Activated T-cell treated with anti-CD3 and anti-CD28 coated beads for 48 hours (primary cell): Measurements from ENCODE around the gene LYPD6B.

Source experiments
- DNase-seq: peaks from one replicate; pipeline ENCODE4 v3.0.0-alpha.2; 2020; ENCODE audit warnings: low read depth

Gene LYPD6B, protein sequence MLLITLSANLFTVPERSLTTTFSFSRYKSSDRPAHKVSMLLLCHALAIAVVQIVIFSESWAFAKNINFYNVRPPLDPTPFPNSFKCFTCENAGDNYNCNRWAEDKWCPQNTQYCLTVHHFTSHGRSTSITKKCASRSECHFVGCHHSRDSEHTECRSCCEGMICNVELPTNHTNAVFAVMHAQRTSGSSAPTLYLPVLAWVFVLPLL

DNA sequence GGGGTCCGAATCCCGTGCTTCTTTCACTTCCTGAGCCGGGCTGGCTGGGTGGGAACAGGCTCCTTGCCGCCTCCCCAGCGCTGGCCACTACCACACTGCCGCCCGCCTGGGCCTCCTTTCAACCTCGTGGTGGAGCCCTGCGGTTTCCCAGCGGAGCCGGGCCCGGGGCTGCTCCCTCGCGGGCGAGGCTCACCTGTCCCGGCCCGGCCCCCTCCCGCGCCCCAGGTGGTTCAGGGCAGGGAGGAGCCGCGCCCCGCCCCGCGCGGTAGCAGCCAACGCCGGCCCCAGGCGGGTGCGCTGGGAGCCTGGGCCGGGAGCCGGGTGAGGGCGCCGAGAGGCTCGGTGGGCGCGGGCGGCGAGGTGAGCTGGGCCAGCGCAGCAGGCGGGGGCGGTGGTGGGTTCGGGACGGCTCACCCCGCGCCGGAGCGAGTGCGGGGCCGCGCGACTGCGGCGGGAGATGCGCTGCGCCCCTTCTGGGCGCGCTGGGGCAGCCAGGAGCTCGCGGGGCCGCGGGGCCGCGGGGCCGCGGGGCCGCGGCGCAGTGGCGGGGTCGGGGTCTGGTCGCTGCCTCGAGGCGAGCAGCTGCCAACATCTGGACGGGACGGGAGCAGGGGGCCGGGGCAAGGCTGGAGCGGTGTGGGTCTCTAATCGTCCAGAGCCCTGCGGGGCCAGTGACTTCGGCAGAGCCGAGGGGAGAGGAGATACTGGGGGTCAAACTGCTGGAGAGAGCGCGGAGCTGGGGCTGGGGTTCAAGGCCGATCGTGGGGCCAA, at the start of gene LYPD6B:
LYPD6B (plus strand) TSS at position 258 of the 771 bp plus-strand sequence. CDS start 92,250 bp downstream, outside the sequence.
- DNase-seq: no peak

DNA sequence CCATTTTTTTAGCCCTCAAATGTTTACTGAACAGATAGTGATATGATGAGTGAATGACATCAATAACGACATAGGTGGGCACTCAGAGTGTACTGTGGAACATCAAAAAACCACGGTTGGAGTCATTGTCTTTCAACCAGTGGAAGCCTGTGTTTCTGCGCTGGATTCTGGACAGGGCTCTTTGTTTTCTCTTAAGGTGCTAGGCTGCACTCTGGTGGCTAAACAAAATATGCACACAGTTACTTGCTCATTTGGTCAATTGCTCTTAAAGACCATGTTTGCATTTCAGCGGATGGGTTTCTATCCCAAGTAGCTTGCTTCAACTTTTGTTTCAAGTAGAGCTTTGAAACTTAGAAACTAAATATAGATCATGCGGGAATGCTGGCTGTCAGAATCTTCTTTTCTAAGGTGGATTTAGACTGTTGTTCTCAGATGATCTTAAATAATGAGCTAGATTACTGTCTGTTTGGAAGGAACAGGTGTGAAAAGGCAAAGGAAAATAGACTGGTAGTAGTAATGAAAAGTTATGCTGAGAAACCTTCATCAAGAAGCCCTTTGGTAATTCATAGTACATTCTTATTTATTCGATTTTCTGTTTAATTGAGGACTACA, 48.5 kb upstream of the LYPD6B start:
- peak; percentile 5 for DNase-seq

DNA sequence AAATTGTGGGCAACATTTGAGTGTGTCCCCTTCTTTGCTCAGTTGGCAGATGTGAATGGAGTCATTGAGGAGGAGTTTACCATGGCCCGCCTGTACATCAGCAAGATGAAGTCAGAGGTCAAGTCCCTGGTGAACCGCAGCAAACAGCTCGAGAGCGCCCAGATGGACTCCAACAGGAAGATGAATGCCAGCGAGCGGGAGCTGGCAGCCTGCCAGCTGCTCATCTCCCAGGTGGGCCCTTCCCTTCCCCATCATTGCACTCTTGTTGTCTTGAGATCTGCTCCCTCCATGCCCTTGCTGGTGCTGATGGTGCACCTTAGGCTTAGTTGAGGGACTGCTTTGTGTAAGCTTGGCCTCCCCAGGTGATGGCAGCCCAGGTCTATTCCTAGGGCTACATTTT, 47.5 kb upstream of the LYPD6B start:
- no peak for DNase-seq

DNA sequence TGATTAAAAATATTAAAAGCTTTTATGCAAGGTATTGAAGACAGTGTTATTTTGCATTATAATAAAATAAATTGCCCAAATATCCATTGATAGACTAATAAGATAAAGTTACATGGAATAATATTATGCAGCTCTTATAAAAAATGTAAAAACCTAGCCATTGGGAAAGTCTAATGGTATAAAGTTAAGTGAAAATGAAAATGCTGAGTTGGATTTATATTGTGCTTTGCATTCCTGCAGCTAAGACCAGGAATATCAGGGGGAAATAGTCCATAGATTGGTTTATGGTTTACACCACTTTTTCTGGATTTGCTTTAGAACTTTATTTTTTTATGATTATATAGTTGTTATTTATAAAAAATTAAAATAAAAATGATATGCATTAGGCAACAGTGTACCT, 46.1 kb upstream of the LYPD6B start:
- DNase-seq: no peak

DNA sequence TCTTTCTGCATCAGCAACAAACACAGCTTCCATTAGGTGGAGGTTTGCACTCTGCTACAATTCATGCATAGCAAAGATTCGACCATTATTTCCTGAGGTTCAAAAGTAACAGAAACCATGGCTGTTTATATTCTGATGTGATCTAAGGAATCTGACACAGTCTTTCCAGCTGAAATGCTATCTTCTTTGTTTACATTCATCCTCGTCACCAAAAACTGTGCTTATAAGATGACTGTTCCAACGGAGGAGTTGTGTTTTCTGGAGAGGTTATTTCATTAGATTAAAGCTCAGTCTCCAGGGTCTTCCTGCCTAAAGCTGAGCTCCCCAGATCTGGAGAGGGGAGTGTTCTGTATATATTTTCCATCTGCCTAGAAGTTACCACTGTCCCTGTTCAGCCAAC, 45.1 kb upstream of the LYPD6B start:
- DNase-seq: no peak

DNA sequence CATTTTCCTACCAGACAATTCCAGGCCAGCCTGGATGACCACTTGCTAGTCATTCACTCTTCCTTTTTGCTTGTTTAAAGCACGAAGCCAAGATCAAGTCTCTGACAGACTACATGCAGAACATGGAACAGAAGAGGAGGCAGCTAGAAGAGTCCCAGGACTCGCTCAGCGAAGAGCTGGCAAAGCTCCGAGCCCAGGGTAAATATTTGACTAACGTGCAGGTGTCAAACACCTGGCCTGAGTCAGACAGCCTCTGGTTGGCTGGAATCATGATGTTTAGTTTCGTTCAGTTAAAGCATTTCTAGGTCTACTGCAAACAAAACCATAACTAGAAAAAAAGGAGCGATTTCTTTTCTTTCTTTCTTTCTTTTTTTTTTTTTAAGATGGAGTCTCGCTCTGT, 44.2 kb upstream of the LYPD6B start:
- DNase-seq: no peak

DNA sequence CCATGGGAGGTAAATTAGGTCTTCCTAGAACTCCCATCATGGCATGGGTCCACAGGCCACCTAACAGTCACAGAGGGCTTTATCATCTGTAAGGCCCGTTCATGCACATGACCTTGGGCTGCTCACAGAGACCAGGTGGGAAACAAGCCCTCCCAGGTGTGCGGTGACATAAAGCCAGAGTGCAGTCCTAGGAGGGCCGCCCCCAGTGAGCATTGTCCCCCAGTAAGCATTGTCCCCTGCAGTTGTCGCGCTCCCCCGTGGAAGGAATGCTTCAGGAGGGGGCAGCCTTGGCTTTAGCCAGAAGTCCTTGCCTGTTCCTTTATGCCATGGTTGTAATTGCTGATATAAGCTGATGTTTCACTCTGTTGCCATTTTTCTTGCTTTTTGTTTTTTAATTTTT, 41.7 kb upstream of the LYPD6B start:
- DNase-seq: no peak

DNA sequence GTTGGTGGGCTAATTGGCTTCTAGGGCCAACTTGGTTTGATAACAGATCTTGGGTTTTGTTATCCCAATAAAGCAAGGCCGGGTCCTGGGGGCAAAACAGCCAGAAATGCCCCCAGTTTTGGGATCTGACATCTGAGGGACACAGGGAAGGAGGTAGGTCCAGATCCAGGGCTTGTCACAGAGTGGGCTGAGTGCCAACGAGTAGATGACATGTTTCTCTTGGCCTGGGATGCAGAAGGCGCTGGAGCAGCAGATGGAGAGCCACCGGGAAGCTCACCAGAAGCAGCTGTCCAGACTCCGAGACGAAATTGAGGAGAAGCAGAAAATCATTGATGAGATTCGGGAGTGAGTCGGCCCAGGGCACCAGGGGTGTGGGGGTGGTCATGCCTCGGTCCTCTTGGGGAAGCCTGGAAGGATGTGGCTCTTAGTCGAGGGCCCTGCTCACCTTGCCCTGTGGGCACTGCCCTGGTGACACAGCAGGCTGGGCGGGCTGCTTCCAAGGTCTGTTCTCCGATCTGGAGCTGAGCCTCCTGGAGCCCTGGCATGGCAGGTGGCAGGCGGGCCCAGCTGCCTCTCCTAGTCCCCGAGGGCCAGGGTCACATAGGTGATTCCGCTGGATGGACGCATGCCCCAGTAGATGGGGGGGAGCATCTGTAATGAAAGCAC, 40.2 kb upstream of the LYPD6B start:
- no peak for DNase-seq

DNA sequence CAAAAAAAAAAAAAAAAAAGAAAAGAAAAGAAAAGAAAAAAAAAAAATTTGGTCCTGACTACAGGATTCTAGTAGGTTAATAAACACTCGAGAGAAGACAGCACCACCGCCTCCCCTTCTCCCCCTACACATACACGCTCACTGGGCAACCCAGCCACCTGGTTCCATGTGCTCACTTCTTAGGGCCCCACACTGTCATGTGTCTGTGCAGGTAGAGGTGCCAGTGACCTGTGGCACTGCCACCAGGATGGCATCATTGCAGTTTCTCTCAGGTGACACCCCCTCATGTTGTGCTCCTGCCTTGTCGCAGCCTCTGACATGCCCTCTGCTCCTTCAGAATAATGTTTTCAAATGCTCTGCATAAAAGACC, 39.7 kb upstream of the LYPD6B start:
- DNase-seq: no peak

DNA sequence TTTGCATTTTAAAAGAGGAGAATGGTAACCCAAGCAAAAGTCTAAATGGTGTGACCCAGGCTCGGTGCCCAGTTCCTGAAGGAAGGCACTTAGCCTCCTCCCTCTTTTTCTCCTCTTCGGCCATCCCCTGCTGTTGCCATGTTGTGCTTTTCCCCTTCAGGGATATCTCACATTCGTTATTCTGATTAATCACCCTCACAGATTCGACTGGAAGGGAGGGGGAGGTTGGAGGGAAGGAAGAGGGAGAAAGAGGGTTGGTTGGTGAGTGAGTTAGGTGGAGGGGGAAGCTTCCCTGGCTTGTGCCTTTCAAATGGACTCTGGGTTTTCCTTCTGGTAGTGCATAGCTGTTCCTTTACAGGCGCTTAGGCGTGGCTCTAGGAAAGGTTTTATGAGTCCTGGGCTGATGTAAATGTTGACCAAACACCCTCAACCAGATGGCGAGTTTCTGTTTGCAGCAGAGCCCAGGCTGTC, 39.0 kb upstream of the LYPD6B start:
- DNase-seq: no peak

DNA sequence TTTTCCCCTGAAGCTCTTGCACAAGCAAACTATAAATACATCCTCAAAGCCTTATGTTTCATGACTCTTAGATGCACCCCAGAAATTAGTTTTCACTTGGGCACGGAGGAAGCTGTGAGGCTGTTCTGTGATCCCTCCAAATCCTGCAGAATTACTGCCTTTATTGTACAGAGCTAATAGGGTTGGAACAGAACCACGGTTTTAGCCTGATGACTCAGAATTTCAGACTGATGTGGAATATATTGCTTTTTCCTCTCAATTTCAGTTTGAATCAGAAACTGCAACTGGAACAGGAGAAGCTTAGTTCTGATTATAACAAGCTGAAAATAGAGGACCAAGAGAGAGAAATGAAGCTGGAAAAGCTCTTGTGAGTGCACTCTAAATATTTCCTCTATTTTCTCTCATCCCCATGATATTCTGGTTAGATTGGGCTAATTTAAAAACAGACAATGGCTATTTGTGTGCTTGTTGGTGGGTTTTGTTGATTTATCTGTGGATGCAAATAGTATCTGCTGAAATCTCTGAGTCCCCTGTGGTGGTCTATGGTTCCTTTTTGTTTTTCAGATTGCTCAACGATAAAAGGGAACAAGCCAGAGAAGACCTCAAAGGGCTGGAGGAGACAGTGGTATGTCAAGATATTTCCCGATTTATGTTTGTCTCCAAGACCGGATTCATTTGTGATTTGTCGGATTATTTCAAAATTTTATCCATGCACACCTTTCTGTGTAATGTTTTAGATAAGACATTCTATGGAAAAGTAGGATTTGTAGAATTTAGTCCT, 38.2 kb upstream of the LYPD6B start:
- DNase-seq: no peak

DNA sequence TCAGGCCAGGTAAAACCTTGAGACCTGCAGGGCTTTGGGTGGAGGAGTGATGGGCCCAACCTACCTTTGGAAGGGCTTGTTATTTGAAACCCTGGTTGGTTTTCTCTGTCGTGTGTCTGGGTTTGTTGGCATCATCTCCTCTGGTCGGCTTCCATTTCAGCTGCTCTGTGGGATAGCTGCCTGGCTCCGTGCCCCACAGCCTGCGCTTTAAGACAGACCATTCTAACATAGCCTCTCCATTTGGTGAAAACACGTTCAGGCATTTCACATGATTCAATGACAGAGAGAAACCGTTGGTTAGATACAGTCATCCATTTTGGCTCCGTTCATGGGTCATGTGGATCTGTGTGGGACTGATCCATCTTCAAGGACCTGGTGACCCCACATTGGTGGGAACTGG, 37.0 kb upstream of the LYPD6B start:
- no peak for DNase-seq

DNA sequence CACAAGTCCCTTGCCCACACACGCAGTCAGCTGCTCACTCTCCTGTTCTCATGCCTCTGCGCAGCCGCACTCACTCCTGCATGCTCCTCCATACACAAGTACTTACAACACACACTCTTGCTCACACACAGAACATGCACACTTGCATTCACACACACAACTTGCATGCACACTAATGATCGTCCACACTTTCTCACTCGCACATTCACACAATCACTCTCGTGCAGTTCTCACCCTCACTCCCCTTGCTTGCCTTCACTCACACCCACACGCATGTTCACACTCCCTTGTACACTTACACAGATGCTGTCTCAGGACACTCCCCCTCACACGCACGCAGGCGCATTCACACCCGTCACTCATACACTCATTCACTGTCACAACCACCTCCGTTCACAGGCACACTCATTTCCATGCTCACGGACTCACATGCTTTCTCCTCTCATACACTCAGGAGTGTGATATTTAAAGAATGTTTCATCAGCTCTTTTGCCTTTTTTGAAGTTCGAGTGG, 36.1 kb upstream of the LYPD6B start:
- no peak for DNase-seq

DNA sequence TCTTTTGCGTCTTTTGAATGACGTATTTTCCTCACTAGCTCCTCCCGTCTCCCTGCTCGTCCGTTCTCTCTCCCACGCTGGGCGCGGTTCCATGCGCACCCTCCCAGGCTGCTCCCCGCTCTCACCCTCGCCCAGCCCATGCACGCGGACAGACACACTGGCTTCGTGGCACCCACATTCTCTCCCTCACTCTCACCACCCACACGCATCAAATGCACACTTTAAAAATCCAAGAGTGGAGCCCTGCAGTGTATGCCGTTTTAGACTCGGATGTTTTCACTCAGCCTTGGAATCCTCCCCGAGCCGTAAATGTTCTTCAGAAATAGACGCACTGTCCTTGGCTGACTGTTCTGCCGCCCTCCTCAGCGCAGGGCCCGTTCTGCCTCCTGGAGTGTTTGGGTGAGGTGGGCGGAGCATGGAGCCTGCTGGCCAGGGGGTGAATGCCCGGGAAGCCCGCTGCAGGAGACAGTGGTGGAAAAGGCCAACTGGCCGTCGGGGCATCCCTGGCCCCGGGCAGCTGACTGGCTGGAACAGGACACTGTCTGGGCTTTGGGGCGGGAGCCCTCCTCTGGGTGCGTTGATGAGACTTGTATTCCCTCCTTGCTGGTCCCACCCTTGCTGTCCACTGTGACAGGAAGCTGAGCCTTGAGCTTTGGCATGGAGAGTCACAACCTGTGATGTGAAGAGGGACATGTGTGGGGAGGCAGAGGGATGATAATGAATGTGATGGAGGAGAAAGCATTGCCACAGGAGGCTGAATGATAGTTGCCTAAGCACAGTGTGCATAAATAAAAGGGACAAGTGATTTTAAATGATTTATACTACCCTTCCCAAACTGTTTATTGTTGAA, 35.4 kb upstream of the LYPD6B start:
- no peak for DNase-seq

DNA sequence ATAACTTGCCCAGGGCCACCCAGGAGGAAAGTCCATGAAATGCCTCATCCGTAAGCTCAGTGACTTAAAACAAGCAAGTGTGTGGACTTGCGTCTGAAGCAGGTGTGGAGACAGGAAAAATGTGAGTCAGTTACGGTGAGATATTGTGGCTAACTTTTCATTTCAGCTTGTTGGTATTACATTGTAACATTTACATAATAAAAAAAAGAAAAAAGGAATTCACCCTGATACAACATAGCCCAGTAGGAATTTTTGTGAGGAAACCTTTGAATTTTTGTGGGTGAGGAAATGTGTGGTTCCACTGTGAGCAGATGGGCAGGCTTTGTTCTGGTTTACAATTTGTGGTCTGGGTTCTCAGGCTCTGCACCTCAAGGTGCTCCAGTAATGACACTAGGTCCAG, 33.7 kb upstream of the LYPD6B start:
- DNase-seq: no peak

DNA sequence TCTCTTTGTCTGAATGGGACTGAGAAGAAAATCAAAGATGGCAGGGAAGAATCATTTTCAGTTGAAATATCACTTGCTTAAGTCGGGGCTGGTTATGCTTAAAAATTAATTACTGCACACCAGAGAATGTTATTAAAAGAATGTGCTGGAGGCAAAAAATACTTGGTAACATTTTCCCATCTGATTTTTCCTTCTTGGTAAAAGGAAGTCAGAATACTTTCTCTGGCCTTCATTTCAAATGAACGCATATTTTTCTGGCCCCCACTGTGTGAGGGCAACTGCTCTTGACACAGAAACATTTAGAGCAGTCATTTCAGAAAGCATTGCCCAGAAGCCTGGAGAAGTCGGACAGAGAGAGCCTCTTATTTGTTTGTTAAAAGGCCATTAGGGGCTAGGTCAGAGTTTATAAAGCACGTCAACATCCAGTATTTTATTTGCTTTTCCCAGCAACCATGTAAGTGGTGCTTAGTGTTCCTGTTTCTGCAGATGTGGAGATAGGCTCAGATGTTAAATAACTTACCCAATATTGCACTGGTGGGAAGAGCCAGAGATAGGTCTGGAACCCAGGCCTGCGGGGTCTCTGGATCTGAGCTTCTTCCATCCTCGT, 32.9 kb upstream of the LYPD6B start:
- DNase-seq: no peak

DNA sequence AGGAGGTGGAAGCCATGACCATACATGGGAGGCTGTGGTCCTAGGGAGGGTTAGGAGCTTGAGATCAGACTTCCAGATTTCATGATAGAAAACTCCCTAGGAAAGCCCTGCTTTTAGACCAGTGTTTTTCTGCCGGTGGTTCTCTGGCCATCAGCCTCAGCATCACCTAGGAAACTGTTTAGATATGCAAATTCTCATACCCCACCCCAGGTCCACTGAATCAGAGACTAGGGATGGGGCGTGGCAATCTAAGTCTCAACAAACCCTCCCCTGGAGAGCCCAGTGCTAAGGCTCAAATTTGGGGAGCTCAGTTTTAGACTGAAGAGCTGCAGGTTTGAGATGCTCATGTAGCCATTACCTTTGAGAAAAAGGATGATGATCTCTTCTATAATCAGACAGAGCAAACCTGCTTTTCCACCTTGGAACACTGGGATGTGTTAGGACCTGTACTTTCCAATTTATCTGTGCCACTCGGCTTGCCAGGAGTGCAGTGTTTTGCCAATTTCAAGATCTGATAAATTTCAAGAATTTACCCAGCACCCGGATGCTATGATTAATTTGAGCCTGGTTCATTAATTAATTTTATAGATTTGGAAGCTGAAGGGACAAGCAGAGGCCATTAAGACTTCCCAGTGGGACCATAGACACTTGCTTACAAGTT, 31.5 kb upstream of the LYPD6B start:
- no peak for DNase-seq

DNA sequence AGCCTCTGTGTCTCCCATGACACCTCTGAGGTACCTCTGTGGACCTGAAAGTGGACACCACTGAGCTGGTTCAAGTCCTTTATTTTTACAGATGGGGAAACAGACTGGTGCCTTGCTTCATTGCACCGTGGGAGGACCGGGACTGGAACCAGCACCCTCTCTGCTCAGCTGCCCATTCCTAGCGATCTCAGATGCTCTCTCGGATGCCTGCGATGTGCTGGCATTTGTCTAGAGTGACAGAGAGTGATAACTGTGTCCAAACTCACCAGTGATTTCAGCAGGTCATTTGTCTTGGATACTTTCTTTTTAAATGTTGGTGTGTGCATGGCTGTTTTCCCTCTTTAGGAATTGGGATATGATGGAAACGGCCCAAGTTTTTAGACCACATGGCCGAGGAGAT, 30.1 kb upstream of the LYPD6B start:
- DNase-seq: no peak

DNA sequence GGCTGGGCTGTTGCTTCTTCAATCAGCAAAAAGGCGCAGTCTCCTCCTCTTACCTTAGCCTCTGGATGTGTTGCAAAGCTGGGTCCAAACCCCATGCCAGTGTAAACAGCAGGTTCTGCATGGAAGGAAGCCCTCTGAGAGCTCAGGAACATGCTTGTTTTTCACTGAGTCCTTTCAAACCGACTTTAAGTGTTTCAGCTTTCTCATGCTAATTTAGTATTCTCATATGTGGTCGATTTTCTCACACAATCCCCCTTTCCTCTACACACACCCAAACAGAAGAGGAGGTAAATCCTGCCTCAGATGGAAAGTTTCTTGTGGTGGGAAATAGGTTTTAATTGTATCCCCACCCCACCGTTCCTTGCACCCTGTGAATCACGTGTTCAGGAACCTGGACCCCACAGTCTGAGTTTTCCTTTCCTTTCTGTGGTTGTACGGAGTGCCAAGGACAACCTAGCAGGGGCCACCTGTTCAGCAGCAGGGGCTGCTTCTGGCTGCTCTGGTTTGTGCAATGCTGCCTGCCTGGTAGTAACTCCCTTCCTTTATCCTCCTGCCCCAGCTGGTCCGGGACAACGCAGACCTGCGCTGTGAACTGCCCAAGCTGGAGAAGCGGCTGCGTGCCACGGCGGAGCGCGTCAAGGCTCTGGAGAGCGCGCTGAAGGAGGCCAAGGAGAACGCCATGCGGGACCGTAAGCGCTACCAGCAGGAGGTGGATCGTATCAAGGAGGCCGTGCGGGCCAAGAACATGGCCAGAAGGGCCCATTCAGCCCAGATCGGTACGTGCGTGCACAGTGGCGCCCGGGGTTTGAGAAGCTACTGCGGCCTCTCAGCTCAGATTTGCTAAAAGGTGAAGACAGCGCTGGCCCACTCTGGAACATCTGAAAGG, 28.7 kb upstream of the LYPD6B start:
- DNase-seq: no peak
